Activated T-cell treated with anti-CD3 and anti-CD28 coated beads for 1 hour (primary cell): ENCODE data around the gene SERPINF2.
"Not testable (repeated sequence)": the region's sequence is repeated elsewhere in the genome, so short reads cannot be mapped to it uniquely, and the experiment has no call there.

Source experiments
- DNase-seq: peaks from one replicate; pipeline ENCODE4 v3.0.0-alpha.2; 2020; ENCODE audit warnings: low read depth

SERPINF2 gene

GRCh38 chr17:1735418-1735817, 7.3 kb upstream of the SERPINF2 start:
- DNase-seq, result no peak

DNA sequence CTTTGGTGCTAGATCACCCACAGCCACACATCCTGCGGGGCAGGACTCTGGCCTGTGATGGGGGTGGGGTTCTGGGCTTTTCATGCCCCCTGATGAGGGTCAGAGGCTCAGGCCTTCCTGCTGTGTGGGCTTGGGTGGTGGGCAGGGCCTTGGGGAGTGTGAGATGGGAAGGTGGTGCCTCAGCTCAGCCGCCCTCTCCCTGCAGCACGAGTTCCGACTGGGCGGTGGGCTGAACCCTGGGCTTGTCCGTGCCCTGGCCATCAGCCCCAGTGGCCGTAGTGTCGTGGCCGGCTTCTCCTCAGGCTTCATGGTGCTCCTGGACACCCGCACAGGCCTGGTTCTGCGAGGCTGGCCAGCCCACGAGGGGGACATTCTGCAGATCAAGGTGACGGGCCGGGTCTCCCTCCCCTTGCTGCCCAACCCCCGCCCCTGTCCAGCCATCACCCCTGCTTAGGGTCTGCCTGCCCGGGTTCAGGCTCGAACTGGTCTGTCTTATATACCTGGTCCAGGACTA, 6.8 kb upstream of the SERPINF2 start:
- DNase-seq, result no peak

DNA sequence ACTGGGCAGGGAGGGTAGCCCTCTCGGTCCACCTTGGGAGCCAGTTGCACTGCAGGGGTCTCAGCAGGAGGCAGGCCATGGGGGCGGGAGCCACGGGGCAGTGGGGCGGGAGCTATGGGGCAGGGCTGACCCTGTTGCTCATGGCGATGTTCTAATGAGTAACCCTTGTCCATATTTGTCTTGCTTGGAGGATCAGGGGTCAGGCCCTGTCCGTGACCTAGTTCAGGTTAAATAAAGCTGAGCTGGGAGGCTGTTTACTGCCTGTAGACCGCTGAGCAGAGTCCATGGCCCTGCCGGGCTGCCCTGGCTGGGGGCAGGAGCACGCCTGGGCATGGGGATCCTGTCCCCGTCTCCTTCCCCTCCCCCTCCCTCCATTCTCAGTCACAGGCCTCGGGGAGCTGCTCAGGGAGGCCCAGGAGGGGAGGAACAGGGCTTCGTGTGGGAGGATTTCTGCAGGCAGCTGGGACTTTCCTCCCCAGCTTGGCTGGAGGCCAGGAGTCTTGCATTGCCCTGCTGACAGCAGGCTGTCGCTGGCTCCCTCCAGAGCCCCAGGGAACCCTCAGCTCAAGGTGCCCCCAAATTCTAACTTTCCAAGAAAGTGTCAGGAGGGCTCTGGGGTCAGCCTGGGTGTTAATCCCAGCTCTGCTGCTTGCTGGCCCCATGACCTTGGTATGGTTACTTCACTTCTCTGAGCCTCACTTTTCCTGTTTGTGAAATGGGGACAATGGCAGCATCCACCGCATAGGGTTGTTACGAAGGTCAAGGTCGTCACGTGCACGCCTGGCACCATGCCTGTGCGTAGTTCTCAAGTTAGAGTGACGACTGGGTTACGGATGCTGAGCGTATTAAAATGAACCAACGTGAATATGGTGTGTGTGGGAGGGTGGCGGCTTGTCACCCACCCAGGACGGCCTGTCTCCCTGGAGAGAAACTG, 6.1 kb upstream of the SERPINF2 start:
- no peak for DNase-seq

DNA sequence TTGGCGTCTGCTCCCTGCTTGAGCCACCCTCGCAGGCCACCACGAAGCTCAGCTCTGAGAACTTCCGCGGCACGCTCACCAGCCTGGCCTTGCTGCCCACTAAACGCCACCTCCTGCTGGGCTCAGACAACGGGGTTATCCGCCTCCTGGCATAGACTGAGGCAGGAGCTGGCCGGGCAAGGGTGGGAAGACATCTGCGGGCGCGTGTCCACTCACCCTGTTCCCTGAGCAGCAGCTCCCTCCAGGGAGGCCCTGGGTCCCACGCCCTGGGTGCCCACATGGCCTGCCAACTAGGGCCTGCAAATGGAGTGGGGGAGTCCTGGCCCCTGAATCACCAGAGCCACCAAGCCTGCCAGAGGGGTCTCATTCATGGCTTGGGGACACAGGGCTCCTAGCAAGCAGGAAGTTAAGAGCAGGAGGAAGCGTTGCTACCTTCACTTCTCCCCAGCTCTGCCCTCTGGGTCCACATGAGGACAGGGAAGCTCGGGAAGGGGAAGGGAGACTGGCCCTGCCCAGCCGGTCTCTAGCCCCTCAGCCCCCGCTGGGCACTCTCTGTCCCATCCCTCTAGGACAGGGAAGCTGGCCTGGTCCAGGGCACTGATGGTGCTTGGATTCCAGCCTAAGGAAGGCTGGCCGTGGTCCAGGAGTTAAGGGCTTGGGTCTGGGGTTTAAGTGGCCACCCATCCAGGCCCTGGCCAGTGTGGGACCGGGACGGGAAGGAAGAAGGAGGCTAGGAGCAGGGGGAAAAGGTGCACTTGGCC, 5.0 kb upstream of the SERPINF2 start:
- DNase-seq, result no peak

DNA sequence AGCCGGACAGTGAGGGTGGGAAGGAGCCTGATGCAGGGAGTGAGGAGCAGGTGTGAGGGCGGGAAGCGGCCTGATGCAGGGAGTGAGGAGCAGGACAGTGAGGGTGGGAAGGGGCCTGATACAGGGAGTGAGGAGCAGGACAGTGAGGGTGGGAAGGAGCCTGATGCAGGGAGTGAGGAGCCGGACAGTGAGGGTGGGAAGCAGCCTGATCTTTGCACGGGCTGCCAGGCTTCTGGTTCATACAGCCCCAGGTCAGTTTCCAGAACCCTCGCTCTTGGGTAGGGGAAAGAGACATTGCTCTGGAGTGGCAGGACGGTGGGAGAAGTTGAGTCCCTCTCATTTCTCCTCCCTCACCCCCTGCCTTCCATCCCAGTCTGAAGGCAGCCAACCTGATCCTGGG, 772 bp upstream of the SERPINF2 start:
- not testable (repeated sequence) for DNase-seq

DNA sequence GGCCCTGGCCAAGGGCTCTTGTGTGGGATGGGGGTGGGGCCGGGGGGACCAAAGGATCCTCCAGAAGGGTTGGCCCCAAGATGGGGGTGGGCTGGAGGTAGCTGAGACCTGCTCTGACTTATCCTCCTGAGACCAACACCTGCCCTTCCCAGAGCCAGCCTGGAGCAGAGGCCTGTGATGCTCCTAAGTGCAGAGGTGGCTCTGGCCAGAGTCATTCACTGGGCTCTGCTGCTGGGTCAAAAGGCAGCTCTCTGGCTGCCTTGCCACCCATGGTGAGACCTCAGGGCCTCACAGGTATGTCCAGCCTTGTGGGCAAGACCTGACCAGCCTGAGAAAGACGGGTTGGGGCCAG, 393 bp downstream of the SERPINF2 start:
- DNase-seq, result no peak

DNA sequence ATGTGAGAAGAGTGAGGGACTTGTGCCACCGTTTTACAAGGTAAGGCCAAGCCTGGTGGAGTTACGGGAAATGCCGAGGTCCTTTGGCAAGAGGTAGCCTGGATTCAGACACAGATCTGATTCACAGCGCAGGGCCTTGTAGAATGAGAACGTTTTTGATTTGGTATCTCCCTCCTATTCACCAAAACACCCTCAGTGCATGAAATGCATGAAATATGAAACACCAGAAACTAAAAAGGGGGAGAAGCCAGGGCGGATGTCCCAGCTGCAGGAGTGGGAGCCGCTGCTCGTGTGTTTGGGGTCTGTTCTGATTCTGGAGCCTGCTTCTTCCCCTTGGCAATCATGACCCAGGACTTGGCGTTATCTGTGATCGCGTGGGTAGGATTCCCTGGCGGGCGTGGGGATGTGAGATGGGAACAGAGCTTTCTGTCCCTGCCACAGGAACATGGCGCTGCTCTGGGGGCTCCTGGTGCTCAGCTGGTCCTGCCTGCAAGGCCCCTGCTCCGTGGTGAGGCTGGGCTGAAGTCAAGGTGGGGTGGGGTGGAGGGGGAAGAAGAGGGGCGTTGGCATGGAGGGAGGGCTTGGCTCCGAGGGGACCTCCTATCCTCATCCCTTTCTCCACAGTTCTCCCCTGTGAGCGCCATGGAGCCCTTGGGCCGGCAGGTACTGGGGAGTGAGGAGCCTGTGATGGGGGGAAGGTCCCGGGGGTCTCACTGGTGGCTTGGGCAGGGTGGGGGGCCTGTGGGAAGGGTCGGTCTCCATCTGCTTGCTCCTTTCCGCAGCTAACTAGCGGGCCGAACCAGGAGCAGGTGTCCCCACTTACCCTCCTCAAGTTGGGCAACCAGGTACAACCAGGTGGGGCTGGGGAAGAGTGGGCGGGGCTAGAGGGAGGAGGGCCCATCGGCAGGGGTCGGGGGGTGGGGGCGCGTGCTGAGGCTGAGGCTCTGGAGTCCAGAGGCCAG, 2.2 kb downstream of the SERPINF2 start:
- DNase-seq, result no peak

DNA sequence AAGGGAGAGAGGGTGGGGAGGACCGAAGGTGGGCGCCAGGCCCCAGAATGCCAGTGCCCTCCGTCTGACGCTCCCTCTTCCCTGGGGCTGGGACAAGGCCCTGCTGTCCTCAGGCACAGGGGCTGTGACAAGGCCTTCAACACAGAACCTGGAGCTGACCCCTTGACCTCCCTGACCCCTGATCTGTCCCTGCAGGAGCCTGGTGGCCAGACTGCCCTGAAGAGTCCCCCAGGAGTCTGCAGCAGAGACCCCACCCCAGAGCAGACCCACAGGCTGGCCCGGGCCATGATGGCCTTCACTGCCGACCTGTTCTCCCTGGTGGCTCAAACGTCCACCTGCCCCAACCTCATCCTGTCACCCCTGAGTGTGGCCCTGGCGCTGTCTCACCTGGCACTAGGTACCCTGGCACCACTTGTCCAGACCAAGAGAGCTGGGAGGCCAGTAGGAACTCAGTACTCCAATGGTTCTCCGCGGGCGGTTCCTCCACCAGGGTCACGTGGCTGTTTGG, 2.9 kb downstream of the SERPINF2 start:
- DNase-seq, result no peak

- DNase-seq, result no peak
These were observed 4.4 kb downstream of the SERPINF2 start for GRCh38 chr17:1746975-1747543.

DNA sequence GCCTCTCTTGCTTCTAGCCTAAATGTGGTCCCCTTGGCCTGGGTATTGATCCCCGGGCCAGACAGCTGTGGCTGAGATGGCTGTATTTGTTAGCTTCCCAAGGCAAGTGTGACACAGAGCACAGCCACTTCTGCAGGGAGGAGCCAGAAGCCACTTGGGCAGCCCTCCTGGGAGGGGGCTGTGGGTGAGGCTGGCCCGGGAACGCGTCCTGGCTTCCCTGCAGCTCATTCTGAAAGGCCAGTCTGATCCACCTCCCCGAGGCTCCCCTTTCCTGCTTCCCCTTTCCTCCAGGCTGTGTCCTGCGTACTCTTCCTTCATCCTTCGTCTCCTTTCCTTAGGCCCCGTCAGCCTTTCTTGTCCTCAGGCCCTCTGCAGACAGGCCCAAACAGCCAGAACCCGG, 8.0 kb downstream of the SERPINF2 start:
- DNase-seq, result no peak

DNA sequence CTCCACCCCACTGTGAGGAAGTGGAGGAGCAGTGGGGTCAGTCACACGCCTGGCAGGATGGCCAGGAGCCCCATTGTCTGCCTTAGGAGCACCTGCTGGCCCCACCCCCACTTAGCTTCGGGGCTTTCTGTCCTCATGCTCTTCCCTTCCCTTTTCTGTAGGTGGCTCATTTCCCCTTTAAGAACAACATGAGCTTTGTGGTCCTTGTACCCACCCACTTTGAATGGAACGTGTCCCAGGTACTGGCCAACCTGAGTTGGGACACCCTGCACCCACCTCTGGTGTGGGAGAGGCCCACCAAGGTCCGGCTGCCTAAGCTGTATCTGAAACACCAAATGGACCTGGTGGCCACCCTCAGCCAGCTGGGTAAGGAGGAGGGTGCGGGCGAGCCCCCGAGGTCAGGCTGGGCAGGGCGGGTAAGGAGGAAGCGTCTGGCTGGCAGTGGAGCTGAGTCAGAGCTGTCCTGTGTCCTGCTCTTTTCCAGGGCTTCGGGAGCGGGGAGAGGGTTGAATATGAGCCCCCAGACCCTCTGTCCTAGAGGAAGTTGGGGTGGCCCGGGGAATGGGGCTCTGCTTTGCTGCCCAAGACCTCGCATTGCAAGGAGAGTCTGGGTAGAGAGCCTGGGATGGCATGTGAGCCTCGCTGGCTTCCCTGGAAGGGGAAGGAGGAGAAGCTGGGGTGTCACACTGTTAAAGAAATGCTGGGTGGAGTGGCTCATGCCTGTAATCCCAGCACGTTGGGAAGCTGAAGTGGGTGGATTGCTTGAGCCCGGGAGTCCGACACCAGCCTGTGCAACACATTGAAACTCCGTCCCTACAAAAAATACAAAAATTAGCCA, 10.0 kb downstream of the SERPINF2 start:
- no peak for DNase-seq

DNA sequence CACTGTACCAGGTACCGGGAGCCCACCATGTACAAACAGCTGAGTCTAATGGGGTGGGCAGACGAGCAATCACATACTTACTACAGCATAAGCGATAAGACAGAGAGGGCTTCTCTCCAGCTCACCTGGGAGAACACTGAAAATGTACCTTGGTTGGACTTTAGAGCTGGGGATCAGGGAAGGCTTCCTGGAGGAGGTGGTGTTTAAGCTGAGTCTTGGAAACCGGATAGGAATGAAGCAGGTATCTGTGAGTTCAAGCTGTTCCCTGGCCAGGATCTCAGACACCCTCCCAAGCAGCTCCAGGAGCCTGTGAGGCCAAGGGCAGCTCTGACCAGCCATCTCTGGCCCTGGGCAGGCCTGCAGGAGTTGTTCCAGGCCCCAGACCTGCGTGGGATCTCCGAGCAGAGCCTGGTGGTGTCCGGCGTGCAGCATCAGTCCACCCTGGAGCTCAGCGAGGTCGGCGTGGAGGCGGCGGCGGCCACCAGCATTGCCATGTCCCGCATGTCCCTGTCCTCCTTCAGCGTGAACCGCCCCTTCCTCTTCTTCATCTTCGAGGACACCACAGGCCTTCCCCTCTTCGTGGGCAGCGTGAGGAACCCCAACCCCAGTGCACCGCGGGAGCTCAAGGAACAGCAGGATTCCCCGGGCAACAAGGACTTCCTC, 11.2 kb downstream of the SERPINF2 start:
- DNase-seq, result no peak

- DNase-seq, result no peak
These were observed 11.9 kb downstream of the SERPINF2 start for GRCh38 chr17:1754430-1755112.

DNA sequence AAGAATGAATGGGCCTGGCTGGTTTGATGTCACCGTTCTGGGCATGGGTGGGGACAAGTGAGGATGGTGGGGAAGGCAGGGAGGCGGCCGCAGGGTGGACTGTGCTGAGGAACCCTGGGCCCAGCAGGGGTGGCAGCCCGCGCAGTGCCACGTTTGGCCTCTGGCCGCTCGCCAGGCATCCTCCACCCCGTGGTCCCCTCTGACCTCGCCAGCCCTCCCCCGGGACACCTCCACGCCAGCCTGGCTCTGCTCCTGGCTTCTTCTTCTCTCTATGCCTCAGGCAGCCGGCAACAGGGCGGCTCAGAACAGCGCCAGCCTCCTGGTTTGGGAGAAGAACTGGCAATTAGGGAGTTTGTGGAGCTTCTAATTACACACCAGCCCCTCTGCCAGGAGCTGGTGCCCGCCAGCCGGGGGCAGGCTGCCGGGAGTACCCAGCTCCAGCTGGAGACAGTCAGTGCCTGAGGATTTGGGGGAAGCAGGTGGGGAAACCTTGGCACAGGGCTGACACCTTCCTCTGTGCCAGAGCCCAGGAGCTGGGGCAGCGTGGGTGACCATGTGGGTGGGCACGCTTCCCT, 12.7 kb downstream of the SERPINF2 start:
- DNase-seq, result no peak

DNA sequence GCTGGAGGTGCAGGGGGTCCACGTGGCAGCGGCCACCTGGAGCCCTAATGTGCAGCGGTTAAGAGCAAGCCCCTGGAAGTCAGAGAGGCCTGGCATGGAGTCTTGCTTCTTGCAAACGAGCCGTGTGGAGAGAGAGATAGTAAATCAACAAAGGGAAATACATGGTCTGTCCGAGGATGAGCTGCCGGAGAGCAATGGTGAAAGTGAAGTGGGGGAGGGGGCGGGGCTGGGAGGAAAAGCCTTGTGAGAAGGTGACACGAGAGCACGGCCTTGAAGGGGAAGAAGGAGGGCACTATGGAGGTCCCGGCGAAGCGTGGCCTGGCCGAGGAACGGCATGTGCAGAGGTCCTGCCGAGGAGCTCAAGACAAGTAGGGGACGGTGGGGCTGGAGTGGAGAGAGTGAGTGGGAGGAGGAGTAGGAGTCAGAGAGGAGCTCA, 13.2 kb downstream of the SERPINF2 start:
- no peak for DNase-seq

DNA sequence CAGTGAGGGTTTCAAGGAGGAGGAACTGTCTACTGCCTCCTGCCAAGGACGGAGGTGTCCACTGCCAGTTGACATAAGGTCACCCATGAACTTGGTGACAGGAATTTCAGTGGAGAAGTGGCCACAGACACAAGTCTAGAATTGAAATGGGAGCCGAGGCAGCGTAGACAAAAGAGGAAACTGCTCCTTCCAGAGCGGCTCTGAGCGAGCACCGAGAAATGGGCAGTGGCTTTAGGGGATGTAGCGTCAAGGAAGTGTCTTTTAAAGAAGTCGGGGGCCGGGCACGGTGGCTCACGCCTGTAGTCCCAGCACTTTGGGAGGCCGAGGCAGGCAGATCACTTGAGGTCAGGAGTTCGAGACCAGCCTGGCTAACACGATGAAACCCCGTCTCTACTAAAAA, 16.1 kb downstream of the SERPINF2 start:
- no peak for DNase-seq

- DNase-seq, result no peak
These were observed 16.9 kb downstream of the SERPINF2 start for GRCh38 chr17:1759529-1759928.

DNA sequence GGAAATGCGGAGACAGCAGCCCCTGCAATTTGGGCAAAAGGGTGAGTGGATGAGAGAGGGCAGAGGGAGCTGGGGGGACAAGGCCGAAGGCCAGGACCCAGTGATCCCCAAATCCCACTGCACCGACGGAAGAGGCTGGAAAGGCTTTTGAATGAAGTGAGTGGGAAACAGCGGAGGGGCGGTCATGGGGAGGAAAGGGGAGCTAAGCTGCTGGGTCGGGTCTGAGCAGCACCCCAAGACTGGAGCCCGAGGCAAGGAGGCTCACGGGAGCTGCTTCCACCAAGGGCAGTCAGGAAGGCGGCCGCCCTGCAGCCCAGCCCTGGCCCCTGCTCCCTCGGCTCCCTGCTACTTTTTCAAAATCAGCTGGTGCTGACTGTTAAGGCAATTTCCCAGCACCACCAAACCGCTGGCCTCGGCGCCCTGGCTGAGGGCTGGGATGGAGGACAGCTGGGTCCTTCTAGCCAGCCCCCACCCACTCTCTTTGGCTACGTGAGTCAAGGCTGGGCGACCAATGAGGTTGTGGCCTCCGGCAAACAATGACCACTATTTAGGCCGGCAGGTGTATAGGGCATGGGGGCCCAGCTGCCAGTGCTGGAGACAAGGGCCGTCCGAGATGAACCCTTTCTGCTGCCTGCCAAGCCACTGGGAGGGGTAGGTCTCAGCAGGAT, 19.7 kb downstream of the SERPINF2 start:
- no peak for DNase-seq
